Cardiac muscle cell (in vitro differentiated cells and primary cell): ENCODE results near the gene DACH1. TPM values are rescaled to one million over a fixed set of nuclear protein-coding genes. Genes with fewer than 3 reads are reported as not detected.

Experiments used
- DNase-seq, 2 donors: peaks; one replicate each; pipeline versions ENCODE4 v3.0.0 to v3.0.0-alpha.2; 2010 to 2017; ENCODE audit warnings: low read depth in 1 of 2, low spot score in 1 of 2
- H3K27ac ChIP-seq: fragments of 200-600 bp; sonication (generic); 2 replicates; pipeline ENCODE4 v1.5.1; 2016
- H3K27me3 ChIP-seq: fragments of 200-600 bp; sonication (generic); 2 replicates; pipeline ENCODE4 v1.6.0; 2016; ENCODE audit warnings: control low read depth
- H3K36me3 ChIP-seq: fragments of 200-600 bp; sonication (generic); 2 replicates; pipeline ENCODE4 v1.5.1; 2016; ENCODE audit warnings: control low read depth
- H3K4me1 ChIP-seq: fragments of 200-600 bp; sonication (generic); 2 replicates; pipeline ENCODE4 v1.8.1; 2017; ENCODE audit warnings: low read depth, mild to moderate bottlenecking, mixed run types
- H3K4me3 ChIP-seq: fragments of 200-600 bp; sonication (generic); 2 replicates; pipeline ENCODE4 v1.5.1; 2016; ENCODE audit warnings: mild to moderate bottlenecking
- H3K9me3 ChIP-seq: fragments of 200-600 bp; sonication (generic); 2 replicates; pipeline ENCODE4 v1.5.1; 2017; ENCODE audit warnings: low read depth, mild to moderate bottlenecking, control low read depth
- polyA plus RNA-seq: library from polyadenylated mRNA; unstranded; fragments of >200 nt; fragmentation: Nextera tagmentation; extraction: Ambion mirVana; gene quantifications from 2 replicates; pipeline ENCODE4 v1.2.1, GENCODE V29; 2016
- total RNA-seq: library from RNA; depleted of rRNA; stranded (reverse); fragments of >200 nt; gene quantifications from 2 replicates; pipeline ENCODE4 v1.2.3, GENCODE V29; 2016
- TF ChIP-seq, protein P1 (sequence below): IDR thresholded peaks from 2 replicates; pipeline ENCODE4 v1.5.1; 2012; ENCODE audit warnings: low read depth, mild to moderate bottlenecking, low read length

Gene DACH1
- total and polyA plus RNA-seq, 2 experiments from 2014 or later = 3.5 to 3.7 TPM

DNA sequence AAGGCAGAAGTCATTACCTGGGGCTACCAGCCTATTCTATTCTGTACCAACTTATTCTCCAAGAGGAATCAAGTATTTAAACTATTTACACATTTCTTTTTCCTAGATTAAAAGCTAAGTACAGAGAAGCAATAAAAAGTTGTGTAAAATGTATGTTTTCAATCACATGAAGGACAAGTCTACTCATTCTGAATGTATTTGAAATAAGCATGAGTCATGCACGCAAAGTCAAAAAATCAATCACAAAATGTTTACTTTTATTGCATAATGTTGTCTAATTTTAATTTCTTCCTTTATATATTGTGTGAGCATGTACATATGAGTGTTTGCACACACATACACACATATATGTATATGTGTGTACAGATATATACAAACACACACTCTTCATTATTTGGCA lies 136.7 kb downstream of the DACH1 start:
- Histone ChIP-seq H3K36me3 (no peaks in the 10 kb centered on the region), H3K27ac (no peak overlapping the region), H3K27me3 (no peaks in the 10 kb centered on the region), H3K4me3 (no peak overlapping the region), H3K9me3 (no peaks in the 10 kb centered on the region), H3K4me1 (no peaks in the 10 kb centered on the region)
- TF ChIP-seq, protein P1, sequence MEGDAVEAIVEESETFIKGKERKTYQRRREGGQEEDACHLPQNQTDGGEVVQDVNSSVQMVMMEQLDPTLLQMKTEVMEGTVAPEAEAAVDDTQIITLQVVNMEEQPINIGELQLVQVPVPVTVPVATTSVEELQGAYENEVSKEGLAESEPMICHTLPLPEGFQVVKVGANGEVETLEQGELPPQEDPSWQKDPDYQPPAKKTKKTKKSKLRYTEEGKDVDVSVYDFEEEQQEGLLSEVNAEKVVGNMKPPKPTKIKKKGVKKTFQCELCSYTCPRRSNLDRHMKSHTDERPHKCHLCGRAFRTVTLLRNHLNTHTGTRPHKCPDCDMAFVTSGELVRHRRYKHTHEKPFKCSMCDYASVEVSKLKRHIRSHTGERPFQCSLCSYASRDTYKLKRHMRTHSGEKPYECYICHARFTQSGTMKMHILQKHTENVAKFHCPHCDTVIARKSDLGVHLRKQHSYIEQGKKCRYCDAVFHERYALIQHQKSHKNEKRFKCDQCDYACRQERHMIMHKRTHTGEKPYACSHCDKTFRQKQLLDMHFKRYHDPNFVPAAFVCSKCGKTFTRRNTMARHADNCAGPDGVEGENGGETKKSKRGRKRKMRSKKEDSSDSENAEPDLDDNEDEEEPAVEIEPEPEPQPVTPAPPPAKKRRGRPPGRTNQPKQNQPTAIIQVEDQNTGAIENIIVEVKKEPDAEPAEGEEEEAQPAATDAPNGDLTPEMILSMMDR = no peak
- DNase-seq = no peak

DNA sequence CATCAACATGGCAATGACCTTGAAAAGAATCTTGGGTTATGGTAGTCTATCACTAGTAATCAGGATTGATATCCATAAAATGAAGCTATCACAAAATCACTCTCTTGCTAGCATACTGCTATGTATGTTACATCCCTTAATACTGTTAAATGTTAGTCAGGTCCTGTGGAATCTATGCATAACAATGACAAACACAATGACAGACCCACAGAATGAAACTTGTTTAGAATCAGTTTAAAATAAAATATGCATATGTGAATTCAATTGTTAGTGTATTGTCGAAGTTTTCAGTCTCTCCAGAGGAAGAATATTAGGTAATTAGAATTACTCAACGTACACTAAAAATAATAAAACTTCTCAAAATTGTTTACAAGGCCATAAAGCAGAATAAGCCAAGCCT lies 137.6 kb downstream of the DACH1 start:
- no peaks in the 10 kb centered on the region for H3K9me3 ChIP-seq
- no peak overlapping the region for H3K27ac ChIP-seq
- no peaks in the 10 kb centered on the region for H3K4me1 ChIP-seq
- H3K27me3 ChIP-seq = no peaks in the 10 kb centered on the region
- no peak for DNase-seq
- H3K36me3 ChIP-seq = no peaks in the 10 kb centered on the region
- TF ChIP-seq, protein P1 = no peak
- no peak overlapping the region for H3K4me3 ChIP-seq

DNA sequence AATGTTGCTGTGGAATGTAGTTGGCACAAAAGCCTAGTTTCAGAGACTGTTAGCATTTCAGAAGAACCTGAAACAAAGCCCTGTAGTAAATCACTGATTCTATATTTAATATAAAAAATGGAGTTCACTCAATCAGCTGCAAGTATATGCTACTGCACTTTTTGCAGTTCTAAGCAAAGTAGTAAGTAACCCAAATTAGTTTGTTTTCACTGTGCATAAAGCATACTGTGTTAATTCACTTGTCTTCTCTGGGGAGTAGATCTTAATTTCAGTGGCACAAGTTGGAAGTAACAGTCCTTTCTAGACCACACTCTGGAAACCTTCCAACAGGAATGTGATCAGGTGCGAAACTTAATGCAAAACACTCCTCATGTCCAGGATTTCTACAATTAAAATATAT lies 139.3 kb downstream of the DACH1 start:
- TF ChIP-seq, protein P1 = no peak
- no peak overlapping the region for H3K4me3 ChIP-seq
- no peaks in the 10 kb centered on the region for H3K4me1 ChIP-seq
- no peak for DNase-seq
- no peaks in the 10 kb centered on the region for H3K9me3 ChIP-seq
- no peaks in the 10 kb centered on the region for H3K36me3 ChIP-seq
- no peak overlapping the region for H3K27ac ChIP-seq
- H3K27me3 ChIP-seq = no peaks in the 10 kb centered on the region

DNA sequence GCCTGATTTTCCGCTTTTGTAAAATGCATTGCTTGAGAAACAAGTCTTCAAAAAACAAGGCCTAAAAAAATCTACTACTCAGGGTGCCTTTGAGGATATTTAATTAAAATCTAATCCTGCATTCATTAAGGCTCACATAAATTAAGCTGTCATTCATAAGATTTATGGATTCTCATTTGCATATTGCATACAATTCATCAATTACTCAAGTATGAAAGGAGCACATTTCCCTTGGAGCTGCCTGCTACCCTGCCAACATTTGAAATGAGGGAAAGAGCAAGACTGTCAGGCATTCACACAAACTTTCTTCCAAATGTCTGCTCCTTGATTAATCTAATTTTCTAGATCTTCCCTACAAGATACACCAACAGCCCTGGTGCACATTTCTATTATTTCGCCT lies 140.0 kb downstream of the DACH1 start:
- H3K27ac ChIP-seq = no peak overlapping the region

DNA sequence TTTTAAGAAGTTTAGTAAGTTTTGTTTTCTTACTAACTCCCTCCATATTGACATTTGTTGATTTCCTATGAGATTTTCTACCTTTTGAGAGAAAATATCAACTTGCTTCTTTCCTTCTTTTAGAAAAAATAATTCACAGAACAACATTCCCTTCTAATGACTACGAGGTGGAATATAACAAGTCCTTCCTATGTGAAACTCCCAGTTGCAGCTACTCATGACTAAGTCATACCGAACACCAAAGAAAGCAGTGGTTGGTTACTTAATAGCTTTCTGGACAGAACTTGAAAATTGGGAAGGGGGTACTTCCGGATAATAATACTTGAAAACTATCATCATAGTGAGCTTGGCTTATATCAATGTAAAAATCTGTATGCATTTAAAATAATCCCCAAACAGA lies 144.8 kb downstream of the DACH1 start:
- H3K27ac ChIP-seq = no peak overlapping the region
- H3K9me3 ChIP-seq = no peaks in the 10 kb centered on the region
- no peaks in the 10 kb centered on the region for H3K36me3 ChIP-seq
- TF ChIP-seq, protein P1 = no peak
- DNase-seq = no peak
- peaks cover 5% of the 10 kb centered on the region for H3K4me1 ChIP-seq
- no peak overlapping the region for H3K4me3 ChIP-seq
- no peaks in the 10 kb centered on the region for H3K27me3 ChIP-seq

More for the DNA sequence above, 140.0 kb downstream of the DACH1 start:
- Histone ChIP-seq H3K27me3 (no peaks in the 10 kb centered on the region), H3K4me1 (no peaks in the 10 kb centered on the region), H3K9me3 (no peaks in the 10 kb centered on the region), H3K36me3 (no peaks in the 10 kb centered on the region), H3K4me3 (no peak overlapping the region)
- TF ChIP-seq, protein P1 = no peak
- DNase-seq = no peak

DNA sequence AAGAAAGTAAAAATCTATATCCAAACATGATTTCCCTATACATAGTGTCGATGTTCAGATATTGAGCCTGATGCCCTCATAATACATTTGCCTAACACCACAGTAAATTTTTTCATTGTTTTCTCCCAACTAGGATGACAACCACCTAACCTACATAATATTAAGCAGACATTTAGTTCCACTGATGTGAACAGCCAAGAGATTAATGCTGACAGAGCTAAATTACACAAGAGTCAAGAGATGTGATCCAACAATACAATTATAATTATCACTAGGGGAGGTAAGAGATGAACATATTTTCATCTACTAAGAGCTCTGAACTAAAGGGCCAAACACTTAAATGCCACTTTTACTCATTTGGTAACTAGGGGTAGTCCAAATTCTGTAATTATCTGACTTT lies 145.9 kb downstream of the DACH1 start:
- no peak overlapping the region for H3K27ac ChIP-seq
- no peak overlapping the region for H3K4me3 ChIP-seq
- DNase-seq = no peak
- H3K36me3 ChIP-seq = no peaks in the 10 kb centered on the region
- no peaks in the 10 kb centered on the region for H3K9me3 ChIP-seq
- TF ChIP-seq, protein P1 = no peak
- H3K27me3 ChIP-seq = no peaks in the 10 kb centered on the region
- peaks cover 5% of the 10 kb centered on the region for H3K4me1 ChIP-seq
